MM.1S (cell line): ENCODE data around the gene SAMMSON.

Source experiments
- CTCF ChIP-seq: fragments of 300-600 bp; sonication (generic); IDR thresholded peaks from 2 replicates; pipeline ENCODE4 v1.5.1; 2016; ENCODE audit warnings: antibody characterized with exemption, low read length, mixed read lengths
- EZH2 ChIP-seq: fragments of 300-600 bp; sonication (generic); optimal IDR thresholded peaks from 2 replicates; pipeline ENCODE3; 2017; ENCODE audit warnings: low read depth, mild to moderate bottlenecking, antibody characterized with exemption, low read length, mixed read lengths
- EZH2phosphoT487 ChIP-seq: fragments of 300-600 bp; sonication (generic); IDR thresholded peaks from 2 replicates; pipeline ENCODE4 v1.6.1; 2018; ENCODE audit warnings: antibody characterized with exemption, low read length

GRCh38 chr3:69998759-69999139, 784 bp upstream of the SAMMSON start:
- TF ChIP-seq EZH2 (no peak), CTCF (no peak), EZH2phosphoT487 (no peak)
